HG03139 (cell line): ENCODE results near the gene P2RX3.
"Not testable (repeated sequence)": the region's sequence is repeated elsewhere in the genome, so short reads cannot be mapped to it uniquely, and the experiment has no call there.

Source experiments
- ATAC-seq: cut with Tn5 transposase; IDR thresholded peaks from one replicate; pipeline ENCODE4 v1.9.1; 2021; ENCODE audit not compliant: unreplicated experiment

P2RX3 gene

DNA sequence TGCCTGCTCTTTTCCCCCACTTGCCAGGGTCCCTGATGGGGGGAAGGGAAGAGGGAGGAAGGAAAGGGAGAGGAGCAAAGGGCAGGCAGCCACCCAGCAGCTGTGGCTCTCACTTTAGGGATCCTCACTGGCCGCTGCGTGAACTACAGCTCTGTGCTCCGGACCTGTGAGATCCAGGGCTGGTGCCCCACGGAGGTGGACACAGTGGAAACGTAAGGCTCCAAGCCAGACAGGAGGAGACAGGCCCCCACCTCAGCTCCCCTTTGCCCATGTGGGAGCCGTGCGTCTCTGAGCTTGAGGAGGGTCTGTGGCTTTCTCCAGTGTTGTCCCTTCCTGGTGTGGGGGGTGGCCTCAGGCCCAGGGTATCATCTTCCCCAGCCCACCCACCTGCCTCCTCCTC is 9.9 kb downstream of the P2RX3 start:
- ATAC-seq: no peak

DNA sequence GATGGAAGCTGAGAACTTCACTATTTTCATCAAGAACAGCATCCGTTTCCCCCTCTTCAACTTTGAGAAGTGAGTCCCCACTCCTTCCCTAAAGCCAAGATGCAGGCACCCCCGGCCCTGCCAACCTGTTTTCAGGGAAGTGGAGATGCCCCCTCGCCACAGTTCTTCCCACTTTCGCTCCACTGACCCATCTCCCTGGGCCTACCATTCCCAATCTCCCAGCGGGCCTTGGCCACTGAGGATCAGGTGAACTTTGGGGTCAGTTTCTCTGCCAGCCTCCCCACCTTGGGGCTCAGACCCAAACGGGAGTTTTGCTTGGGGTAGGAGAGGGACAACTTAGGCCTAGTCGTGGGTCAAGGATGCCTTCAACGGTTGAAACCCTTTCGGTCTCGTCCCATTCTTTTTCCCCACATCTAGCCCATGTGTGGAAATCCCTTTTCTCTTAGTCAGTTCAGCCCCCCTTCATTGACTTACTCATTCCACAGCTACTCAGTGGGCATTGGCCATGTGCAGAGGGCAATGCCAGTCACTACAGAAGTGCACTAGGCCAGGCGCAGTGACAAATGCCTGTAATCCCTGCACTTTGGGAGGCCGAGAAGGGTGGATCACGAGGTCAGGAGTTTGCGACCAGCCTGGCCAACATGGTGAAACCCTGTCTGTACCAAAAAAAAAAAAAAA is 10.6 kb downstream of the P2RX3 start:
- ATAC-seq: no peak

DNA sequence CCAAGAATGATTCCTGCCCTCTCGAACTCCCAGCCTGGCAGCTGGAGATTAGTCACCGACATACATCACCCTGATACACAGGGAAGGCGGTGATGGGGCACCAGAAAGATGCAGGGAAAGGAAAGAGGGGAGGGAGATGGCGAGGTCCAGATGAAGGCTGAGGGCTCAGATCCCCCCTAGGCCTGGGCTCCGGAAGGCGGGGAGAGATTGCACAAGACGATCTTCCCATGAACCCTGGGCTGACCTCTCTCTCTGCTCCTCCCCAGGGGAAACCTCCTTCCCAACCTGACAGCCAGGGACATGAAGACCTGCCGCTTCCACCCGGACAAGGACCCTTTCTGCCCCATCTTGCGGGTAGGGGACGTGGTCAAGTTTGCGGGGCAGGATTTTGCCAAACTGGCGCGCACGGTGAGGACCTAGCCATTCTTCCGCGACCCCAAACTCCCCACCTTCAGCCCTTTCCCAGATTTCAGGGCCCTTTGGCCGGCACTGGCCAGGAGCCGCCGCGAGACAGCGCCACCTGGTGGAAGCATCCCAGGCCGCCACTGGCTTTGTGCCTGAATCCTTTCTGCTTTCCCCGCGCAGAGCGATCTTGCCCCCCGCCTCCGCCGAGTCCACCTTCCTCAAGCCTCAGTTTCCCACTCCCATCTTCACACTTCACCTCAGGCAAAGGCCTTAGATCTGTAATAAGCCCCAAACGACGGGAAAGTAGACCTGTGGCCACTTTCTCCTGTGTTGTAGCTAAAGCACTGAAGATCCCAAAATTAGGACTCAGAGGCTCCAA is 11.5 kb downstream of the P2RX3 start:
- no peak for ATAC-seq

DNA sequence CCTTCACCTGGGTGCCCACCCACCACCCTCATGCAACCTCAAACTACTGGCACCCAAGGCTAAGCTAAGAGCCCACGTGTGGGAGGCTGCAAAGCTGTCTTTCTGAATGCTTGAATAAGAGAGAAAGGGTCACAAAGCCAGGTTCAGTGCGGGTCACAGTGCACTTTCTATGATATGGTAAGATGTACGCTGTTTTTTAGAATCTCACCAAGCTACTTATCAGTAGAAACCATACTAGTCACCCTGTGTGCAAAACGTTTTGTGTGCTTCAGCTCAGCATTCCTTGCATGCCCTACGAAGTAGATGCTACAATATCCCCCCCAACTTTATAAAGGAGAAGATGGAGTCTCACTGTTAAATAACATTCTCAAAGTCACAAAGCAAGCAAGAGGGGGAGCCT is 14.9 kb downstream of the P2RX3 start:
- no peak for ATAC-seq

DNA sequence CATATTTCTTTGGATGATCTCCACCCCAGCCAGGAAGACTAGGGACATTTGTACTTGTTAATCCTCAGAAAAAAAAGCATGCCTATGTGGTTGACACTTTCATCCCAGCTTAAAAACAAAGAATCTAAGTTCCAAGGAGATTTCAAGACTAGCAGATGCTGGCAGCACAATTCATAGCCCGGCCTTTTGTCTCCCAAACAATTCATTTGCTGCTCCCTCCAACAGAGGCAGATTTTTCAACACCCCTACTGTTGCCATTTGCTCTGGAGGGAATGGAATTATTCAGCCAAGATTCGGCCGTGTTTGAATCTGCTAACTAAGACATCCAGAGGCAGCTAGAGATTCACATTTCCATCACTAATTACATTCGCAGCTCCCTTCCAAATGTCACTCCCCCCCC is 15.3 kb downstream of the P2RX3 start:
- no peak for ATAC-seq

DNA sequence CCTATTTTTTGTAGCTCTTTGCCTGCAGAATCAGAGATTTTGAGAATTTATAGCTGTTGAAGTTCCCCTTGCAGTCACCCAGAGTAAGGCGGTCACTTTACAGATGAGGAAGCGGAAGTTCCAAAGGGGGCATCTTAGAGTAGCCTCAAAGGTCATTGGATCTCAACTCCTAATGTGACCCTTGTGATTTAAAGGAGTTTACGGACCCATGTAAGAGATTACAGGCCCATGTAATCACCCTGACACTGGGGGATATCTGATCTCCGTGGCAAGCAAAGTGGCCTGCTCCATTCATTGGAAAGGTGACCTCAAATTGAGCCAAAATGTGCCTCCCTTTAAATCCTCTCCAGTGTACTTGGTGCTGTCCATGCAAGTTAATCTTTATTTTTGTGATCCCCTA is 15.7 kb downstream of the P2RX3 start:
- ATAC-seq: no peak

DNA sequence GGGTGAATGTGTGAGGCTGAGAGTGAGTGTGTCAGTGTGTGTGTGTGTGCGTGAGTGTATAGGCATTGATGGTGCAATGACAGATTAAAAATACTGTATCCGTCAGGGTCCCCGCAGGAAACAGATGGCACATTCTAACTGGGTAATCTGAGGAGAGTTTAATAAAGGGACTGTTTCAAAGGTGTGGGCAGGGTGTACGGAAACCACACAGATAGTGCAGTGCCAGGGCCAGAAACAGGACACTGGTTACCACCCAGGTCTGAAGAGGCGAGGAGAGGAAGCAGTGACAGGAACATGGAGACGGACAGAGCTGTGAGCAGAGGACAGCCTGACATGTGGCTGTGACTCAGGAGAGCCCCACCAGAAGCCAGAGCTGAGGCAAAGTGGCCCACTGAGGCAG is 16.5 kb downstream of the P2RX3 start:
- ATAC-seq: no peak

DNA sequence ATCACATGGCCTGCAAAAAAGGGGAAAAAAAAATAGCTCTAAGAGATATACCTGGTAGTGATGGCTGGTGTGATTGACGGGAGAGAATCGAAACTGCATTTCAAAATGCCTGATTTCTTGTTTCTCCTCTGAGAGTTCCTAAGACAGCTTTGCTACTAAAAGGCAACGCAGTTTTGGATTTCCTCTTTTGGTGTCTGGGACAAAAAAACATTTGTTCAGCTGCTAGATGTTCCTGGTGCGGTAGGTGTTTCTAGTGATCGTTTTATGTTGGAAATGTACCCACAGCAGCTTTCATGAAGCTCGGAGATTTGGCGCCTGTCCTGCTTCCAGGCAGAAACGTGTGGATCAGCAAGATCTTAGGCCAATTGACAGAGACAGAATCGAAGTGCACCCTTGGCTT is 18.1 kb downstream of the P2RX3 start:
- no peak for ATAC-seq

DNA sequence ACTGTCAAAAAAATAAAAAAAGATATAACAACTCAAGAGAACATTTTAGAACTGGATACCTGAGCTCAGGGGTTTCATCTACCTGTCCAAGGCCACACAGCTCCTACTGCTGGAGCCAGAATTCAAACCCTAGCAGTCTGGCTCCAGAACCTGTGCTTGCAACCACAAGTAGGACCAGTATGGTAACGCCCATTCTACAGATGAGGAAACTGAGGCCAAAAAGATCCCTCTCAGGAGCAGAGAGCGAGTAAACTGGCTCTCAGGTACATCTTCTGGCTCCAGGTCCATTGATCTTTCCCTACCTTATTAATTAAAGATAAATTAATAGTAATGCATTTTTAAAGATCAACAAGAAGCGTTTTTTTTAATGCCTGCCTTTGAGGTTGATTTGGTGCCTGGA is 19.2 kb downstream of the P2RX3 start:
- no peak for ATAC-seq

DNA sequence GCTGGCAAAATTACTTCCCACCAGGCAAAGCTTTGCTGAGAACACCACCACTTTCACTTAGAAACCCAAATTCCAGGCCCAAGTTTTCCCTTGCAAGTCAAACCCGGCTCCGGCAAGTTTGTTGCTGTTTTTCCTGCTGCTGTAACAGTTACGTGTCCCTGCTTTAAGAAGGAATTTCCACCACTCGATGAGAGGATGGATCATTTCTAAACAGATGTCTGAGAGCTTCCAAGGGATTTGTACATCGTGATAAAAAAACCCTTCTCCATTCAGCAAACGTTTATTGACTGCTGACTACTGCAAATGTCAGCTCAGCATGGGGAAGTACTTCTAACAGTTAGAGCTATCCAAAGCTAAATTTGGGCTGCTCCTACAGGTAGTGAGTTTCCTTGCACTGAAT is 19.7 kb downstream of the P2RX3 start:
- ATAC-seq: no peak

DNA sequence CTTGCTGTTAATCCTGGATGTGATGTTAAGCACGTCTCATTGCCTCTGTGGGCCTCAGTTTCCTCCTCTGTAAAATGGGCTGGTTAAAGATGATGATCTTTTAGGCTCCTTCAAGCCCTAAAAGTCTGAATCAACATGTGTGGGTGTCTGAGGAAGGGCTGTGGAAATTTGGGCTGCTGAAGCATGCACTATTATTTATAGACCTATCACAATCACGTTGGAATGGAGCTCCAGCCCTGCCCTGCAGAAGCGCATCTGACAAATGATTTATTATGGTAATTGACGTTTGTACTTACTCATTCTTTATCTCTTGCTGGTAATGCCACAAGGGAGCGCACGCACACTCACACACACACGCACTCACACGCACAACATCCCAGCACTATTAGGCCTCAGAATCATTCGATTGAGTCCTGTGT is 20.4 kb downstream of the P2RX3 start:
- ATAC-seq: no peak

DNA sequence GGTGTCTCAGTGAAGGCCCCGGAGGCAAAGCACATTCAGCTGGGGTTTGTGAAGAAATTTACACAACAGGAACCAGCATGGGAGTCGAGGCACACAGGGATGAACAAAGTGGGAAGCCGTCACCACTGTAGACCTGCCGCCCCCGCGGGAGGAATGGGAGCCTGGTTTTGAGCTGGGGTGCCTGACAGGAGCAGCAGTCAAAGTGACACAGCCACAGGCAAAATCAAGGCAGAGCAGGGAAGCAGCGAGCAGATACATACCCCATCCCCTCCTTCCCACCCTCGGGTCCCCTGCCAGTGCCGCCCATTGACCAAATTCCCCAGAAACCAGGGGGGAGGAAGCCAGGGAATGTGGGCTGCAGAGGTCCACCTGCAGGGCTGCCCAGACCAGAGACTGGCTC is 20.8 kb downstream of the P2RX3 start:
- ATAC-seq: no peak

DNA sequence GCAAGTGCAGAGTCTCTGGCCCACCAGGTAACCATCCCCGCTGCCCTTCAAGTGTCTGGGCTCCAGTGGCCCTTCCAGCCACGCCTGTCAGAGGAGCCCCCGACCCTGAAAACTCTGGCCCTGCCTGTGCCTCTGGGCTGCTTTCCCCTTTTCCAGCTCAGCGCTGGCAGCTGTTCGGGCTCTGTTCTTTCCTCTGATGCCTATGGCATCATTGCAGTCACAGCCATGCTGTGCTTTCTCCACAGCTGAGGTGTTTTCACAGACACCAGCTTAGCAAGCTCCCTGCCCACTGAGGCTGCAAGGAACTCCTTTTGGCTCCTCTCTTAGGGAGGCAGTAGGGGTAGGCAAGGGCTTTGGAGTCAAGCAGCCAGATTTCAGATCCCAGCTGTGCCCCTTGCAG is 21.2 kb downstream of the P2RX3 start:
- ATAC-seq: no peak

DNA sequence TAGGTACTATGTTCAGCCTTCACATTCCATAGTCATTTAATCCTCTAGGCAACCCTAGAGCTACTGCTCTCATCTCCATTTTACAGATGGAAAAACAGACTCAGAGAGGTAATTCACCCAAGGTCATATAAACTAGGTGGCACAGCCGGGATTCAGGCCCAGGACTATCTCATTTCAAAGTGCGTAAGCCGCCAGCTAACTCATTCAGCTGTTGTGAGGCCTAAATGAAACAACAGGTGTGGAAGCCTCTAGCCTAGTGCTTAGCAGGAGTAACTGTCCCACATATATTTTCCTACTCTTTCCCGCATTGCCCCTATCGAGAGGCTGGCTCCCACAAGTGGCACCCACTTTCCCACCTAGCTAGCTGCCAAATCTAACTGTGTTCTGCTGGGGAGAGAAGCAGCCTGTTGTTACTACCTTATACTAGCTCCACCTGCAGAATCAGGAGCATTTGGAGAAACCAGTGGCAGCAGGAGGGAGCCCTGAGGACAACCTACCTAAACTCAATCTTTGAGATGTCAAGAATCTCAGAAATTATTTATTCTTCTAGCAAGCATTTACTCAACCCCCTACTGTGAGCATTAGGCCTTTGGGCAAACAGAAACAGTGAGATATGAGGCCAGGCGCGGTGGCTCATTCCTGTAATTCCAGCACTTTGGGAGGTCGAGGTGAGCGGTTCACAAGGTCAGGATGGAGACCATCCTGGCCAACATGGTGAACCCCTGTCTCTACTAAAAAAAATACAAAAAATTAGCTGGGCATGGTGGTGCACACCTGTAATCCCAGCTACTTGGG is 21.9 kb downstream of the P2RX3 start:
- no peak for ATAC-seq

DNA sequence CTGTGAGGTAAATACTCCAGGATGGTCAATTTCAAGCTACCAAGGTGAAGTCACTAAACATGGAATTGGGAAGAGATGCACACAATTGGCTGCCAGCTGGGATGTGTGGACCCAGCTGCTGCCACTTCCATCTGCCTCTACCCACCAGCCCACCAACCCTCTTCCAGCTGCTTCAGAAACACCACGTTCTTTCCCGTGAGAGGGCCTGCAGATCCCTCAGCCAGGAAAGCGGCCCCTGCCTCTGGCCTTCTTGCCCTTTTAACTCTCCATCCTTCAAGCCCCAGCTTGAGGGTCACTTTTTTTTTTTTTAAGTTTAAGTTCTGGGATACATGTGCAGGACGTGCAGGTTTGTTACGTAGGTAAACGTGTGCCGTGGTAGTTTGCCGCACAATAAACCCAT is 22.8 kb downstream of the P2RX3 start:
- ATAC-seq: no peak

DNA sequence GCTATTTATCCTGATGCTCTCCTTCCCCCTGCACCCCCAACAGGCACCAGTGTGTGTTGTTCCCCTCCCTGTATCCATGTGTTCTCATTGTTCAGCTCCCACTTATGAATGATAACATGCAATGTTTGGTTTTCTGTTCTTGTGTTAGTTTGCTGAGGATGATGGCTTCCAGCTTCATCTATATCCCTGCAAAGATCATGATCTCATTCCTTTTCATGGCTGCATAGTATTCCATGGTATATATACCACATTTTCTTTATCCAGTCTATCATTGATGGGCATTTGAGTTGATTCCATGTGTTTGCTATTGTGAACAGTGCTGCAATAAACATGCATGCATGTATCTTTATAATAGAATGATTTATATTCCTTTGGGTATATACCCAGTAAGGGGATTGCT is 23.3 kb downstream of the P2RX3 start:
- not testable (repeated sequence) for ATAC-seq

DNA sequence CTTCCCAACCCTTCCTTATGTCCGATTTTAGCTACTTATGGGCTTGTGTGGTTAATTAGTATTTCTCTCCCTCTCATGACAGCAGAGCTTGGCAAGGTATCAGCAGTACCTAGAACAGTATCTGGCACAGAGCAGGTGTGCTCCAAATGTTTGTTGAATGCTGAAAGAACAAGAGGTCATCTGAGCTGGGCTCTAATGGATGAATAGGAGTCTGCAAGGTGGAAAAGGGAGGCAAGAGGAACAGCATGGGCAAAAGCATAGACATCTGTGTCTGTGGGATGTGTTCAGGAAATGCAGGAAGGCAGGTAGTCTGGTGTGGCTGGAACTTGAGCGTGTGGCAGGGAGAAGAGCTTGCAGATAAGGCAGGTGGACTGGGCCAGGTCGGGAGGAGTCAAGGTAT is 23.8 kb downstream of the P2RX3 start:
- no peak for ATAC-seq

DNA sequence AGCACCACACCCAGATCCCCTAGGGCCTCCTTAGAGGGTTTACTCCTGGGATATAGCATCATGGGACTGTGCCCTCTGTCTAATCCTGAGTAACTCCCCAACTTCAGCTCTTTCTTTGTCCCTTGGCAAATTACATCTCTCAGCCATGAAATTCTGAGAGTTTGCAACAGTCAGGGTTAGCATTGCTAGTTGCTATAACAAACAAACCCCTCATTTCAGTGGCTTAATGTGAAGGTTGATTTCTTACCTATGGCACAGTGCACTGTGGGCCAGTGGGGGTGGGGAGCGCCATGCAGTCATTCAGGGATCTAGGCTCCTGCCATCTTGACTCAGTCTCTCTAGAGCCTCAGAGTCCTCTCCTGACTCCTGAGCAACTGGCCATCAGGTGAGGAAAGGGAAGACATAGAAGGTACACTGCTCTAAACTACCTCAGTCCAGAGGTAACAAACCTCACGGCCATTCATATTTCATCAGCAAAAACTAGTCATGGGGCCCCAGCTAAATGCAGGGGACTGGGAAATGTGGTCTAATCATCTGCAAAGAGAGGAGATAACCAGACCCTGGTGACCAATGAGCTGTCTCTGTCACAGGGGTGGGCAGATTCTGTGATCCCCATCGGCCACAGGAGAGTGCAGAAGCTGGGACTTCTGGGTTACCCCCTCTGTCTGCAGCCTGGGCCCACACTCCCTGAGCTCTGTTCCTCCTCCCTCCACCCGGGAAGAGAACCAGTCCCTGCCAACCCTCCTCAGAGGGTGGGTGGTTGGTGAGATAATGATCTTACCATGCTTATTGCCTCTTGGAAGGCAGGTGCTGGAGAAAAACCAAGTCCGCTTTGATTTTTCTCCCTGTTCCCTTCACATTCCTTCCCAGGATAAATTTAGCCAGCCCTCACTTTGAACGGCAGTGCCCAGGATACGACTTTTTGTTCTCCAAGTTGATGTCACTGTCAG is 25.3 kb downstream of the P2RX3 start:
- no peak for ATAC-seq

DNA sequence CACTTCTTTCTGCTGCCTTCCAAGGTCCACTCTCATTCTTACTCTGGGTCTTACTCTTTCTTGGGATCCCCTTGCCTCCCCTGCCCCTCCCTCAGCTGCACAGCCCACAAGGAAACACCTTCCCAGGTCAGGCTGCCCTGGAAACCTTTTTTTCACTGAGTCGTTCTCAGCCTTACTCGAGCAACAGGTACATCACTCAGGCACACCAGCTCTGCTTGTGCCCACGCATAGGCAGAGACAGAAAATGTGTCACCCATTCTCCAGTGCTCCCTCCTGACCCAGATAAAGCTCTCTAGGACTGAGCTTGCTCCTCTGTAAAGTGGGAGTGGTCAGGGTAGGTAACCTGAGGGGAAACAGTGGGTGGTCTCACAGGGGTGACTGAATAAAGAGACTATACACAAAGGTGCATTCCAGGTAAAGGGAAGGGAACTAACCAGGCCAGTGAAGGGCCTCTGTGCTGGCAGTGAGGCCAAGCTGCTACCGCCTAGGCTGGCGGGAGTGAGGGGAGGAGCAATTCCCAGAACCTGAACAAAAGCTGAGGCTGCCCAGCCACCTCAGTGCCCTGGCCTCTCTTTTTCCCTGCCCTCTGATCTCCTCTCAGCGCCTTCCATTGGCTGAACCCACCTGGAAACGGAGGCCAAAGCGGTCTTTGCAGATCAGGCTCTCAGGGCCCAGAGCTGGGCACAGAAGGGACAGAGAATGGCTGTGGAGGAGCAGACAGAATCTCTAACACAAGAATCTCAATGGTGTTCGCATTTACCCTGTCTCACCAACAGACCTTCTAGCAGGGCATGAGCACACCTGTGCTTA is 26.9 kb downstream of the P2RX3 start:
- ATAC-seq: no peak
